Measurements from ENCODE around the gene TOB1.

- TF ChIP-seq REST (IDR thresholded peaks at IDR 0.05; ENCODE audit: low read depth) = no peak
- no peak for TF ChIP-seq RAD21 (IDR thresholded peaks at IDR 0.05; ENCODE audit: low read depth)
- TF ChIP-seq YY1 (IDR thresholded peaks at IDR 0.05; ENCODE audit: low read depth) = no peak
- TF ChIP-seq NFIC (IDR thresholded peaks at IDR 0.05) = no peak
- TF ChIP-seq EP300 (IDR thresholded peaks at IDR 0.05; ENCODE audit: borderline replicate concordance) = no peak
- no peak for TF ChIP-seq CEBPB (IDR thresholded peaks at IDR 0.05)
Measured at GRCh38 chr17:50863931-50864330, 2.2 kb downstream of the TOB1 start.

Measured in Ishikawa (cell line).